Measurements from ENCODE around the gene JOSD1. TPM values are rescaled to one million over a fixed set of nuclear protein-coding genes. Genes with fewer than 3 reads are reported as not detected.

JOSD1 gene
- total RNA-seq, 3 donors from 2014 or later = 60.5 to 80.8 (median 61.3) TPM

DNA sequence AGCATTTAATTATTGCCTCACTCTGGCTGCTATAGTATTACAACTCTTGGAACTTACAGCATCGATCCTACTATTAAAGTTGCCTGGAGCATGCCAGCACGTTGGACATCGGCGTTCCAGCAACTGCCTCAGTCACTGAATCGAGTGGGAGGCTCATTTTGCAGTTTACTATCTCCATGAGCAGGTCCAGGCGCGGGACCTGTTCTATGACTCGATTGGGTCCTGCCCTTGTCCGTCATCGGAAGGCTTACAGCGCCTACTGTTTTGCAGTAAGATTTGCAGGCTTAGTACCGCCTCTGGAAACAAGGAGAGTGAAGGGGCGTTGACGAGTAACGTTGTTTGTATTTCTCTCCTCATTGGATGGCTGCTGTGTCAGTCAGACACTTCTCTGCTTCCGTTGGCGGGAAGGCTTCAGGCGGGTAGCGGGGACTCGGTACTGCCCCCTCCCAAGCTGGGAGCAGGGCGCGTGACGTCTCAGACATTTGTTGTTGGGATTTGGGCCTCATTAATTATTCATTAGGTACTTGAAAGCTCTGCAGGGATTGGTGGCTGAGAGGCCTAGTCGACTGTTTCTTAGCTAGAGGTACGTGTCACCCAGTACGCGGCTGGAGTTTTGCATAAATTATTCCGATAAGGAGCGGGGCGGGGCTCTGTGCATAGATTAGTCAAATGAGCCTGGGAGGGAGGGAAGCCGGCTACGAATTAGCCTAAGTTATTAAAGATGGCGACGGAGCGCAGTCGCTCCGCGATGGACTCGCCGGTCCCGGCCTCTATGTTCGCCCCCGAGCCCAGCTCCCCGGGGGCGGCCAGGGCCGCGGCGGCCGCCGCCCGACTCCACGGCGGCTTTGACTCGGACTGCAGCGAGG lies 4.7 kb upstream of the JOSD1 start, which contains the start of gene GTPBP1:
Gene GTPBP1, plus strand, starts transcription at position 710 of the 866 bp plus-strand sequence. Its CDS starts 12 bp downstream, at position 722.
- peak within 1 kb of the TSS; percentile 96 to 99 for H3K27ac ChIP-seq
- no peaks in the 10 kb centered on the region for H3K27me3 ChIP-seq
- H3K9me3 ChIP-seq = no peaks in the 10 kb centered on the region
- intact Hi-C loops (cut with DNase I; ENCODE audit: low total_unique reads) = loop anchor here (10.0 kb wide), 1 partner anchor 49 kb away; the partner anchor contains the start of gene SUN2
- peak within 1 kb of the TSS; percentile 83 to 90 (median 89) for H3K4me3 ChIP-seq
- H3K4me1 ChIP-seq = peaks cover 4 to 17% of the 10 kb centered on the region in 2 donors
- peak; percentile 97 to 100 for DNase-seq (ENCODE audit: low spot score in 2 of 2)
- H3K36me3 ChIP-seq = no peaks in the 10 kb centered on the region
- TF ChIP-seq POLR2A (IDR thresholded peaks at IDR 0.05) (peak; percentile 82), POLR2AphosphoS5 (IDR thresholded peaks at IDR 0.05) (peak; percentile 82 to 92 (median 87))
- TF ChIP-seq, protein P1, sequence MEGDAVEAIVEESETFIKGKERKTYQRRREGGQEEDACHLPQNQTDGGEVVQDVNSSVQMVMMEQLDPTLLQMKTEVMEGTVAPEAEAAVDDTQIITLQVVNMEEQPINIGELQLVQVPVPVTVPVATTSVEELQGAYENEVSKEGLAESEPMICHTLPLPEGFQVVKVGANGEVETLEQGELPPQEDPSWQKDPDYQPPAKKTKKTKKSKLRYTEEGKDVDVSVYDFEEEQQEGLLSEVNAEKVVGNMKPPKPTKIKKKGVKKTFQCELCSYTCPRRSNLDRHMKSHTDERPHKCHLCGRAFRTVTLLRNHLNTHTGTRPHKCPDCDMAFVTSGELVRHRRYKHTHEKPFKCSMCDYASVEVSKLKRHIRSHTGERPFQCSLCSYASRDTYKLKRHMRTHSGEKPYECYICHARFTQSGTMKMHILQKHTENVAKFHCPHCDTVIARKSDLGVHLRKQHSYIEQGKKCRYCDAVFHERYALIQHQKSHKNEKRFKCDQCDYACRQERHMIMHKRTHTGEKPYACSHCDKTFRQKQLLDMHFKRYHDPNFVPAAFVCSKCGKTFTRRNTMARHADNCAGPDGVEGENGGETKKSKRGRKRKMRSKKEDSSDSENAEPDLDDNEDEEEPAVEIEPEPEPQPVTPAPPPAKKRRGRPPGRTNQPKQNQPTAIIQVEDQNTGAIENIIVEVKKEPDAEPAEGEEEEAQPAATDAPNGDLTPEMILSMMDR (IDR thresholded peaks at IDR 0.05) = peak in 2 of 3 donors; percentile 20 to 36

DNA sequence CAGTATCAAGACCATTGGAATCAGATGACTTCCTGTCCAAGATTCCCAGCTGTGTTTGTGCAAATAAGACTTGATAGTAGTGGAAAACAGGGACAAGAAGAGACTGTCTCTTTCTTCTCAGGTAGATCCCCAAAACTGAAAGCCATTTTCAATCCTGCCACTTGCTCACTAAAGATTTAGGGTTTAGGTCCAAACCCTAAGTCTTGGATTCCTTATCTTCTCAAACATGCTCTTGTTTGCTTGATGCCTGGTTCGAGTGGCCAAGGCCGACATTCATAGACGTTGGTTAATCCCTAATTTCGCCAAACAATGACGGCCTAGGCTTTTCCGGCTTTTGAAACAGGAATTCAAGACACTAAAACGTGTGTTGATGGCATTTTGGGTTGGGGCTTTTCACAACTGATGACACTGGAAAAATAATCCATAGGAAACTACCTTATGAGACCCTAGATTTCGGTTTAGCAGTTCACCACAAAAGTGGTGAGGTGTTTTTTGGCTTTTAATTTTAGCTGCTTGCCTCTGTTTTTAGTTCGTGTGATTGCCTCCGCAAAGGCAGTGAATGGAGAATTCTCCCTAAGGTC lies 4.0 kb upstream of the JOSD1 start:
- H3K27ac ChIP-seq = peak overlapping the region; percentile 88 to 99
- TF ChIP-seq POLR2AphosphoS5 (IDR thresholded peaks at IDR 0.05) (no peak), POLR2A (IDR thresholded peaks at IDR 0.05) (no peak)
- TF ChIP-seq, protein P1 (IDR thresholded peaks at IDR 0.05) = no peak
- intact Hi-C loops (cut with DNase I; ENCODE audit: low total_unique reads) = loop anchor here (10.0 kb wide), 1 partner anchor 50 kb away; the partner anchor contains the start of gene SUN2
- H3K36me3 ChIP-seq = no peaks in the 10 kb centered on the region
- no peaks in the 10 kb centered on the region for H3K27me3 ChIP-seq
- no peak for DNase-seq (ENCODE audit: low spot score in 2 of 2)
- peak overlapping the region; percentile 83 to 90 (median 89) for H3K4me3 ChIP-seq
- peaks cover 4 to 17% of the 10 kb centered on the region in 2 donors for H3K4me1 ChIP-seq
- H3K9me3 ChIP-seq = no peaks in the 10 kb centered on the region

DNA sequence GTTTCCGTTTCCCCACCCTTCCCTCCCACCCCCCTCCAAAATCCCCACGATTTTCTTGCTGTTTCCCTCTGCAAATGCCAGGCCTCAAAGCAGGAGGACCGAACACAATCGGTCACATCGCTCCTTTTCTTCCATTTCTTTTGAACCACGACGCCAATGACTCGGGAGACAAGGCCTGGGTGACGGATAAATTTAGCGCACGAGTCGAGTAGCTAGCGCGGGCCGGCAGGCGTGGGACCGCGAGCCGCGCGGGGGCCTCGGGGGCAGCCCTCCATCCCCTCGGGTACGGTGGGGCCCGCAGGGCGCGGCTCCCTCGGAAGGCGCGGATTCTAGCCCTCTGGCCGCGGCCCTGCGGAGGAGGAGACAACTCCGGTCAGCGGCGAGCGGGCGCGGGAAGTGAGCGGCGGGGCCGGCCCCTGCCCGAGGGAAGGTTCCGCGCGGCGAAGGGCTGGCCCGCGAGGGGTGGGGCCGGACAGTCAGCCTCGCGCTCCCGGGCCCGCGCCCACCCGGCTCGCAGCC lies 414 bp downstream of the JOSD1 start:
- intact Hi-C loops (cut with DNase I; ENCODE audit: low total_unique reads) = loop anchor here (10.0 kb wide), 1 partner anchor 54 kb away; the partner anchor contains the start of gene SUN2
- Histone ChIP-seq H3K27ac (peak overlapping the region; percentile 91 to 99), H3K4me1 (peaks cover 0 to 30% of the 10 kb centered on the region in 2 donors), H3K27me3 (no peaks in the 10 kb centered on the region), H3K36me3 (no peaks in the 10 kb centered on the region), H3K9me3 (no peaks in the 10 kb centered on the region), H3K4me3 (peak overlapping the region; percentile 74 to 97 (median 89))
- no peak for TF ChIP-seq POLR2AphosphoS5 (IDR thresholded peaks at IDR 0.05)
- TF ChIP-seq, protein P1 (IDR thresholded peaks at IDR 0.05) = no peak
- no peak for TF ChIP-seq POLR2A (IDR thresholded peaks at IDR 0.05)
- DNase-seq (ENCODE audit: low spot score in 2 of 2) = peak in 1 of 2 donors; percentile 66

DNA sequence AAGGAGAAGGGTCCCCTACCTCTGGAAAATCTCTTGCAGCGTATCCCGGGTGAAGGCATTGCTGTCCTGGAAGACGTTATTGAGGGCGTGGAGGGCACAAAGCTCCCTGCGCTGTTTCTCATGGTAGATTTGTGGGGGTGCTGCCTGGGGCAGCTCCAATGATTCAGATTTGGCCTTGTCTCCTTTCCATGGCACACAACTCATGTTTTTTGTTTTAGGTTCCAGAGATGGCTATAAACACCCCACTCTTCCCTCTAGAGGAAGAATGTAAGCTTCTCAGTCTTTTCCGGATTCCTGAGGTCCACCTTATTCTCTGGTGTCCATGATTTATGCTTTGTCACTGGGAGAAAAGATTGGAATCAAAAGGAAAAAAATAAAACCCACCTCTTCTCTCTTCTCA lies 959 bp downstream of the JOSD1 start:
- intact Hi-C loops (cut with DNase I; ENCODE audit: low total_unique reads) = loop anchor here (10.0 kb wide), 1 partner anchor 55 kb away; the partner anchor contains the start of gene SUN2
- H3K27me3 ChIP-seq = no peaks in the 10 kb centered on the region
- H3K27ac ChIP-seq = peak overlapping the region; percentile 91 to 99
- no peak for TF ChIP-seq POLR2AphosphoS5 (IDR thresholded peaks at IDR 0.05)
- no peak for TF ChIP-seq POLR2A (IDR thresholded peaks at IDR 0.05)
- TF ChIP-seq, protein P1 (IDR thresholded peaks at IDR 0.05) = no peak
- peak overlapping the region; percentile 74 to 97 (median 89) for H3K4me3 ChIP-seq
- no peaks in the 10 kb centered on the region for H3K9me3 ChIP-seq
- H3K4me1 ChIP-seq = peaks cover 0 to 30% of the 10 kb centered on the region in 2 donors
- no peak for DNase-seq (ENCODE audit: low spot score in 2 of 2)
- no peaks in the 10 kb centered on the region for H3K36me3 ChIP-seq

Measured in breast epithelium (tissue), 4 donors.